Measurements from ENCODE around the gene SLC4A1AP.

SLC4A1AP gene

GRCh38 chr2:27723372-27724144 lies 59.9 kb downstream of the SLC4A1AP start:
- peak; percentile 72 to 88 (median 82) for DNase-seq

GRCh38 chr2:27724191-27724590 lies 60.5 kb downstream of the SLC4A1AP start:
- no peak for DNase-seq

DNA sequence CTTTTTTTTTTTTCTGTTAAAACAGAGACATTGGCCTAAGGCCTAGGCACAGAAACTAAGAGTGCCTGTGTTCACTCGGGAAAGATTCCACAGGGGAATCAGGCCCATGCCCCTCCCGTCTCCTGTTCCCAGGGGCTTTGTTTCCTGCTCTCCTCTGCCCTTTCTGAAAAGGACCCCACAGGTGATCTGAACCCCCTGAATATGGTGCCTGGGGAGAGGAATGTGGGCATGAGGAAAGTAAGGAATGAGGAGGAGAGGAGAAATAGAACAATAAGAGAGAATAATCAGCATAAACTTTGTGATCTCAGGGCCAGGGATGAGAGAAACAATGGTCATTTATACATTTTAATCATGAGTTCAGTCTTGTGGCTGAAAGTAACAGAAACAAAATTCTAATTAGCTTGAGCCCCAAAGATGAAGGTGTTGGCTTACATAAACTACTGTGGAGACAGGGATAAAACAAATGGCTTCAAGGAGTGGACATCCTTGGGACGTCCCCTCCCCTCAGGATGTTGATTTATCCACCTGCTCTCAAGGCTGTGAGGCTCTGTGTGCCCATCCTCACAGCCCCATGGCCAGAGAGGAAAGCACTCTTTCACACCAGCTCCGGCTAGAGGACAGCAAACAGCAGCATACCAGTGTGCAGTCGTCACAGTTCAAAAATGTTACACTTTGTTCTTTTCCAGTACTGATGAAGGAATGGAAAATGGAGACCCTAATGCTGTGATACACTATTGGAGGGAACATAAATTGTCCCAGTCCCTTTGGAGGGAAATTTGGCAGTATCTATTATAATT lies 61.4 kb downstream of the SLC4A1AP start:
- no peak for DNase-seq

- DNase-seq, result peak; percentile 71 to 88 (median 81)
These were observed 63.6 kb downstream of the SLC4A1AP start for GRCh38 chr2:27727257-27727656.

GRCh38 chr2:27728081-27728858 lies 64.6 kb downstream of the SLC4A1AP start:
- no peak for DNase-seq

DNA sequence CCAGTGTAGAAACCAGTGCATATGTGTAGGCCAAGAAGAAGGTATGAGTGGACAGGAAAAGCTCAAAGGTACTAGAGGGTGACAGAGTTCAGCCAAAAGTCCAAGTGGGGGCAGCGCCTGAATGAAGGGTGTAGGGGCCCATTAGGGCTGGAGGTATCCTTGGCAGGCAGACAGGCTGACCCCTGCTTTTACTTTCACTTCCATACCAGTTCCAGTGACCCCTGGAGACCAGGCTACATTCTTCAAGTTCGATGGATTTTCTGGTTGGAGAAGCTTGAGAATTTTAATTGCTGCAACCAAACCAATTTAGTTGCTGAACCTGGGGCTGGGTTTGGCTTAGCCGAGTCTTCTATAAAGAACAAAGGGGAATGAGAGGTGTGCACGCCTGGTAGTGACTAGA lies 65.5 kb downstream of the SLC4A1AP start:
- no peak for DNase-seq

GRCh38 chr2:27729614-27730013 lies 65.9 kb downstream of the SLC4A1AP start:
- no peak for DNase-seq

- DNase-seq, result no peak
These were observed 66.6 kb downstream of the SLC4A1AP start for GRCh38 chr2:27730261-27730662.

DNA sequence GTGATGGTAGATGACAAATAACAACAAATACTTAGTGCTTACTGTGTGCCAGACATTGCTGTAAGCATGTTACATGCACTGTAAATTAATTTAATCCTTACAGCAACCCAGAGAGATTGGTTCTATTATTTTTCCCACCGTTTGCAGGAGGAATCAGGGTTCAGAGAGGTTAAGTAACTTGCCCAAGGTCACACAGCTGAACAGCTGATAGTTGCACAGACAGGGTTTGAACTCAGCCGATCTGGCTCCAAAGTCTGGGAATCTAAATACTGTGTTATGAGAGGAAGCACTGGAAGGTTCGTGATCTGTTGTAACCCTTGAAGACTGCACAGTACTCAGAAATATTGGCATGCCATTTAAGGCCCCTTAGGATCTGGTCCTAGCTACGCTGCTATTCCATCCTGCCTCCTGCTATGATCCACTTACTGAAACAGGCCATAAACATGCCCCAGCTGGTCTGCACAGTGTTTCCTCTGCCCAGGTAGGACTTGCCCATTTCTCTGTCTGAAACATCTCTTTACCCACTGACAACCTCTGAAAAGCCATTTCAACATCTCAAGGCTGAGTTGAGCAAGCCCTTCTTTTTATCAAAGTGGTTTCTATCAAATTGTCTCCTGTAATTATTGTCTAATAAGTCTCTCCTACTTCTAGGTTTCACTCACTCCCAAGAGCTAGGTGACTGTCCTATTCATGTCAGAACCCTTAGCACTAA lies 67.4 kb downstream of the SLC4A1AP start:
- DNase-seq, result no peak

DNA sequence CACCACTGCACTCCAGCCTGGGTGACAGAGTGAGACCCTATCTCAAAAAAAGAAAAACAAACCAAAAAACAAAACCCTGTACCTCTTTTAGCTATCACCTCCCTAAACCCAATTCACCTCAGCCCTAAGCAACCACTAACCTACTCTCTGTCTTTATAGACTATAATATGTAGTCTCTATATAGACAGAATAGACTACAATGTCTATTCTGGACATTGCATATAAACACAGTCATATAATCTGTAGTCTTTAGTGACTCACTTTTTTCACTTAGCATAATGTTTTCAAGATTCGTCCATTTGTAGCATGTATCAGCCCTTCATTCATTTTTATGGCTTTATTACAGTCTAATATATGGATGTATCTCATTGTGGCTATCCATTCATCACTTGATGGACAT lies 70.6 kb downstream of the SLC4A1AP start:
- no peak for DNase-seq

DNA sequence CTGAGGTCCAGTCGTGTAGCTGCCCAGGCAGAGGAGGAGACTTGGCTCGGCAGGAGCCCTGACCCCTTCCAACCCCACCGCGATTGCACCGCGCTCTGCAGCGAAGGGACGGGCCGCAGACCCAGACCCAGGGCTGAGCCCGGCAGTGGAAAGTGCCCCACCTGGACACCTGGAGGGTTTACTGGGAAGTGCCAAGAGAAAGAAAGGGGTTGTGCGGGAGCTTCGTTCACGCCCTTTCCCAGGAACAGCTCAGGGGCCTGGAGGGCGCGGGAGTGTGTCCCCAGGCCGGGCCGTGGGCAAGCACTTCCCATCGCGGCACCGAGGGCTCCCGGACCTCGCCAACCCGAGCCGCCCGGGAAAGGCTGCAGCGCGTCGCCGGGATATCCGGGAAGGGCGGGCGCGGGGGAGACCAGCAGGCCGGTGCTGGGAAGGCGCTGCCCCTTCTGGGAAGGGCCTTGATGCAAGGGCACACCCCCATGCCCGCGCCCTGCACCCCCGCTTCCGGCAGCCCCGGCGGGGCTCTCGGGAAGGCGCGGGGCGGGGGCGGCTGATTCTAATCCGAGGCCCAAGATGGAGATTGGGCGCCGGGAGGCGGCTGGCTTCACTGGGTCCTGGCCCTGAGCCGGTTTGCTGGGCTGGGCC lies 71.7 kb downstream of the SLC4A1AP start:
- DNase-seq, result peak; percentile 54 to 85 (median 69)

- DNase-seq, result no peak
These were observed 72.6 kb downstream of the SLC4A1AP start for GRCh38 chr2:27736031-27736889.

DNA sequence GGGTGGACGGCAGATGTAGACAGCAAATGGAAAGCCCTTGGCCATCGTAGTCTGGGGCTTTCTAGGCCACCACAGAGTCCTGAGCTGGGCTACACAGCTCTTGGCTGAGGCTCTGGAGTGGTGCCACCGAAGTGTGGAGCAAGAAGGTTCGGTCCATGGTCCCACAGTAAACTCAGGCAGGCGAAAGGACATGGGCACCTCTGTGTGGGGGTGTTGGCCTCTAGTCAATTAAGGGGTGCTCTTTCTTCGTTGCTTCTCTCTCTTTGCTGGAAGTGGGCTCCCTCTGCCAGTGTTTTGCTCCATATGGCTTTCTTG lies 73.2 kb downstream of the SLC4A1AP start:
- no peak for DNase-seq

- DNase-seq, result peak; percentile 41 to 74 (median 59)
These were observed 74.1 kb downstream of the SLC4A1AP start for GRCh38 chr2:27737676-27738348.

GRCh38 chr2:27738349-27739057 lies 74.8 kb downstream of the SLC4A1AP start:
- no peak for DNase-seq

GRCh38 chr2:27739058-27739373 lies 75.3 kb downstream of the SLC4A1AP start:
- DNase-seq, result no peak

DNA sequence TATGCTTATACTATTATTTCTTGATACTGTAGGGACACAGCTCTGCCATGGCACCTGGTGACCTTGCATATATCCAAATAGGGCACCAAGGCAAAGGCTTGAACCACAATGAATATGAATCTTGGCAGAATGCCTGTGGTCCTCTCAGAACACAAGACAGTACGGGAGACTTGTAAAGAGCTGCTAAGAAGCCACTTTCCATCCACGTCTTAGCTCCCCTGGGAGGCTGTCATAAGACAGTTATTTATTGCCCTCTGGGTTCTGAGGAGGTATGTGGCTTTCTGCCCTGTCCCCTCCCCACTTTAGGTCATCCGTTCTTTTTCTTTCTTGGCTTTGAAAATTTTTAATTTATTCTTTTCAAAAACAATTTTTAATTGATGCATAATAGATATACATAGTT lies 78.0 kb downstream of the SLC4A1AP start:
- no peak for DNase-seq

DNA sequence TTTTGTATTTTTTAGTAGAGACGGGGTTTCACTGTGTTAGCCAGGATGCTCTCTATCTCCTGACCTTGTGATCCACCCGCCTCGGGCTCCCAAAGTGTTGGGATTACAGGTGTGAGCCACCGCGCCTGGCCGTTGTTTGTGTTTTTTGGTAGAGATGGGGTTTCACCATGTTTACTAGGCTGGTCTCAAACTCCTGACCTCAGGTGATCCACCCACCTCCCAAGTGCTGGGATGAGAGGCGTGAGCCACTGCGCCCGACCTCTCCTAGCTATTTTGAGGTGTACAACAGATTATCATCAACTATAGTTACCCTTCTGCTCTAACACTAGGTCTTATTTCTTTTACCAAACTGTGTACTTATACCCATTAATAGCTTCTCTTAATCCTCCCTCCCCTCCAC lies 78.9 kb downstream of the SLC4A1AP start:
- no peak for DNase-seq
